GM12892 (cell line): ENCODE data around the gene RBMXL2.
A peak's percentile ranks its signal among the peaks of the same experiment; 100 is the strongest.

Experiments
- DNase-seq: peaks from one replicate; pipeline ENCODE4 v3.0.0; 2011; ENCODE audit not compliant: insufficient read length
- FAIRE-seq: peaks from 2 replicates; lab custom pipeline; 2011; peaks lifted over from hg19 to GRCh38; lab: Jason Lieb, UNC
- POLR2A ChIP-seq: IDR thresholded peaks from 2 replicates; pipeline ENCODE4 v1.6.1; 2011; ENCODE audit warnings: low read depth, low read length, control low read depth
- POLR2AphosphoS5 ChIP-seq: IDR thresholded peaks from 2 replicates; pipeline ENCODE4 v1.6.1; 2011; ENCODE audit warnings: low read depth, low read length, control low read depth
- TAF1 ChIP-seq: IDR thresholded peaks from 2 replicates; pipeline ENCODE4 v1.6.1; 2011; ENCODE audit warnings: low read depth, mild to moderate bottlenecking, control low read depth, low read length, borderline replicate concordance

RBMXL2 gene

DNA sequence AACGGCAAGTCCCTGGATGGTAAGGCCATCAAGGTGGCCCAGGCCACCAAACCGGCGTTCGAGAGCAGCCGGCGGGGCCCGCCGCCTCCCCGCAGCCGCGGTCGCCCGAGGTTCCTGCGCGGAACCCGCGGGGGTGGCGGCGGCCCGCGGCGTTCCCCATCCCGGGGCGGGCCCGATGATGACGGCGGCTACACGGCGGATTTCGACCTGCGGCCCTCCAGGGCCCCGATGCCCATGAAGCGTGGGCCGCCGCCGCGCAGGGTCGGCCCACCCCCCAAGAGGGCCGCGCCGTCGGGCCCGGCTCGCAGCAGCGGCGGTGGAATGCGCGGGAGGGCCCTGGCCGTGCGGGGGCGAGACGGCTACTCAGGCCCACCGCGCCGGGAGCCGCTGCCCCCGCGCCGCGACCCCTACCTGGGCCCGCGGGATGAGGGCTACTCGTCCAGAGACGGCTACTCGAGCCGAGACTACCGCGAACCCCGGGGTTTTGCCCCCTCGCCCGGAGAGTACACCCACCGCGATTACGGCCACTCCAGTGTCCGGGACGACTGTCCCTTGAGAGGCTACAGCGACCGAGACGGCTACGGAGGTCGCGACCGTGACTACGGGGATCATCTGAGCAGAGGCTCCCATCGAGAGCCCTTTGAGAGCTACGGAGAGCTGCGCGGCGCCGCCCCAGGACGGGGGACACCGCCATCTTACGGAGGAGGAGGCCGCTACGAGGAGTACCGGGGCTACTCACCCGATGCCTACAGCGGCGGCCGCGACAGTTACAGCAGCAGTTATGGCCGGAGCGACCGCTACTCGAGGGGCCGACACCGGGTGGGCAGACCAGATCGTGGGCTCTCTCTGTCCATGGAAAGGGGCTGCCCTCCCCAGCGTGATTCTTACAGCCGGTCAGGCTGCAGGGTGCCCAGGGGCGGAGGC lies 792 bp downstream of the RBMXL2 start:
- TF ChIP-seq POLR2AphosphoS5 (no peak), POLR2A (no peak), TAF1 (no peak)
- no peak for FAIRE-seq
- DNase-seq: no peak

DNA sequence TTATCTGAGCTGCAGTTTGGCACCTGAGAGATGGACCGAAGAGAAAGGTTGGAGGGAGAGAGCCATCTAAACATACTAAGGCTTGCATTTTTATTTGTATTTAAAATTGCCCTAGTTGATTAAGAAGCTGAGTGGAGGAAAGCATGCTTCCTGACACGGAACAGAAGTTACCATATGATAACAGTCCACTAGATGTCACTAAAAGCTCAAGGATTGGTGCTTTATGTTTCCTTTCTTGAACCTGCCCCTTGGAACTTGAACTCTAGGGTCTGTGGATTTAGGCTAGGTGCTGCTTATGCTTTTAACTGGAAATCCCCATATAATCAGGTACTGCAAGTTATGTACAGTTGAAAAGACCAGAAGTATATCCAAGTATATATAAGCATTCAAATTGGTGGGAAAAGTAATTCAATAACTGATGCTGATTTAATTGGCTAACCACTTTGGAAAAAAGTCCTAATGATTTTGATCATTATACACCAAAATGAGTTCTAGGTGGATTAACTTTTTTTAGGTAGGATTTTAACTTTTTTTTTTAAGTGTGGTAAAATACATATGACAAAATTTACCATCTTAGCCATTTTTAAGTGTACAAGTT lies 9.5 kb downstream of the RBMXL2 start:
- no peak for DNase-seq
- TF ChIP-seq POLR2A (no peak), POLR2AphosphoS5 (no peak), TAF1 (no peak)
- FAIRE-seq: peak; percentile 85

DNA sequence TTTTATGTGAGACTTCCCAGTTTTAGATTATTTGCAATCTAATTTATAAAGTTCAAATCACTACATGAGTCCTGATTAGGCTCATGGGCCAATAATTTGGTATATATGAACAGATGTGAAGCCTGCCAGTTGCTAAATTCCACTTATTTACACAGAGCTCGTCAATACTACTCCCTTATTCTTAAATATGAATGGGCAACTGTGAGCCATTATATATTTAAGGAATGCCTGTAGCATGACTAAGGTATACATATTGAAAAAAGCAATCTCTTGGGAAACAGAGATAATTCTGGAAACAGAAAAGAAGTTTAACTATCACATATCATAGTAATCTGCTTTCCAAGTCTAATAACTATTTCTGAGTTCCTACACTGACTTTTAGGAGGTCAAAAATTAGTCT lies 27.0 kb downstream of the RBMXL2 start:
- FAIRE-seq (no peak), DNase-seq (no peak)
- no peak for TF ChIP-seq TAF1
- no peak for TF ChIP-seq POLR2AphosphoS5
- no peak for TF ChIP-seq POLR2A

DNA sequence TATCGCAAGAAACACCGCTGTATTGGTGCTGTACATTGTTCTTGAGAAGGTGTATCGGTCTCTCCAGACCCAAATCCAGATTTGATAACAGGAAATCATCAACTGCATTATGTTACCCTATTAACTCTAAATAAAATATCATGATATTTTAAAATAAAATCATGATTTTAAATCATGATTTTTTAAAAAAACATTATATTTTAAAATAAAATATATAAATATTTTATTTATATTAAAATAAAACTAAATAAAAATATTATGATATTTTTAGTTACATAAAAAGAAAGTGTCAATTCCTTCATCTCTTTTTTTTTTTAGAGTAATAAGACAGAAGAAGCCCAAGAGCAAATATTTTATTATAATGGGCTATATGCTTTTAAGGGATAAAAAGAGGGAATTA lies 27.6 kb downstream of the RBMXL2 start:
- DNase-seq (no peak), FAIRE-seq (no peak)
- TF ChIP-seq POLR2AphosphoS5 (no peak), POLR2A (no peak), TAF1 (no peak)

DNA sequence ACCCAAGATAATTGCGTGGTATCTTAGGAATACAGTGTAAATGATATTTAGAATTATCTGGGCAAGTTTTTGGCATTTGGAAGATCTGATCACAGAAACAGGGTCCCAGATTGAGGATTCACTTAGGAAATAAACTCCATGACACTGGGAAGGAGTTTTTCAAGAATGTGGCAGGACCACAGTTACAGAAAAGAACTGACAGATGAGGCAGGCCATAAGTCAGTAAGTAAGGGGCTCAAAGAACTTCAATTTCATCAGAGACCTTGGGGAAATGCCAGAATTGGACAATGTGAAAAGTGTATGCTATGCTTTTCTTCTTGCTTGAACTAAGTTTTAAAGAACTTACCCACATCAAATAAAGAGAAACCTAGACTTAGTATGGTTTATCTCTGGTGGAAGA lies 49.3 kb downstream of the RBMXL2 start:
- DNase-seq: no peak
- TF ChIP-seq TAF1: no peak
- FAIRE-seq: no peak
